Measurements from ENCODE around the gene ZCCHC24.

DNA sequence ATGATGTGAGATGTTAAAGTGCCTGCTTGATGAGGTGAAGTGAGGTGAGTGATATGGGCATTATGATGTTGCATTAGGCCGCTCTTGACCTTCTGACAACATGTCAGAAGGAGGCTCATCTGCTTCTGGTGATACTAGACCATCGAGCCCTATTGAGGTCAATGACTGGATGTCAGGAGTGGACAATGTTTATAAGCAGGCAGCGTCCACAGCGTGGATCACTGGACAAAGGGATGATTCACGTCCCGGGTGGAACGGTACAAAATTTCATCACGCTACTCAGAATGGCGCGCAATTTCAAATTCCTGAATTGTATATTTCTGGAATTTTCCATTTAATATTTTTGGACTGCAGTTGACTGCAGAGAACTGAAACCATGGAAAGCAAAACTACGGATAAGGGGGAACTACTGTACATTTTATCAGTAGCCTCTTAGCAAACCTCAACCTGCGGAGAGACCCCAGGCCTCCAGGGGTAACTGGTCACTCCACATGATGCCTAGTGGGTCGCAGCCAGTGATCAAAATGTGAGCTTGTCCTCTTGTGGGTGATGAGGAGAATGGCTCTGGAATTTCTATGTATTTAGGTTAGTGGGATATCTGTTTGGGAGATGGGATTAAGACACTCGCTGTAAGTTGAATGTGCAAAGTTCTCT, 5.7 kb upstream of the ZCCHC24 start:
- no peak for TF ChIP-seq POLR2A (IDR thresholded peaks at IDR 0.05; ENCODE audit: low read depth)
- no peak for TF ChIP-seq POLR2AphosphoS5 (IDR thresholded peaks at IDR 0.05)
- TF ChIP-seq, protein P1, sequence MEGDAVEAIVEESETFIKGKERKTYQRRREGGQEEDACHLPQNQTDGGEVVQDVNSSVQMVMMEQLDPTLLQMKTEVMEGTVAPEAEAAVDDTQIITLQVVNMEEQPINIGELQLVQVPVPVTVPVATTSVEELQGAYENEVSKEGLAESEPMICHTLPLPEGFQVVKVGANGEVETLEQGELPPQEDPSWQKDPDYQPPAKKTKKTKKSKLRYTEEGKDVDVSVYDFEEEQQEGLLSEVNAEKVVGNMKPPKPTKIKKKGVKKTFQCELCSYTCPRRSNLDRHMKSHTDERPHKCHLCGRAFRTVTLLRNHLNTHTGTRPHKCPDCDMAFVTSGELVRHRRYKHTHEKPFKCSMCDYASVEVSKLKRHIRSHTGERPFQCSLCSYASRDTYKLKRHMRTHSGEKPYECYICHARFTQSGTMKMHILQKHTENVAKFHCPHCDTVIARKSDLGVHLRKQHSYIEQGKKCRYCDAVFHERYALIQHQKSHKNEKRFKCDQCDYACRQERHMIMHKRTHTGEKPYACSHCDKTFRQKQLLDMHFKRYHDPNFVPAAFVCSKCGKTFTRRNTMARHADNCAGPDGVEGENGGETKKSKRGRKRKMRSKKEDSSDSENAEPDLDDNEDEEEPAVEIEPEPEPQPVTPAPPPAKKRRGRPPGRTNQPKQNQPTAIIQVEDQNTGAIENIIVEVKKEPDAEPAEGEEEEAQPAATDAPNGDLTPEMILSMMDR (IDR thresholded peaks at IDR 0.05) = no peak
- no peak for TF ChIP-seq EP300 (IDR thresholded peaks at IDR 0.05)

Data from esophagus muscularis mucosa (tissue), 4 donors.